IPS DF 6.9 (cell line): Measurements from ENCODE around the gene NAT16.

Experiments
- DNase-seq: peaks from one replicate; pipeline ENCODE4 v3.0.0-alpha.2; 2013; ENCODE audit warnings: low read depth, low spot score
- H3K27ac ChIP-seq: one replicate; pipeline ENCODE4 v1.5.1; 2013; ENCODE audit warnings: low read length, control low read depth
- H3K27me3 ChIP-seq: 2 replicates; pipeline ENCODE4 v1.6.1; 2013; ENCODE audit warnings: mild to moderate bottlenecking, low read length; ENCODE audit not compliant: control insufficient read depth, insufficient read depth
- H3K36me3 ChIP-seq: 2 replicates; pipeline ENCODE4 v1.6.1; 2013; ENCODE audit warnings: low read length; ENCODE audit not compliant: control insufficient read depth, insufficient read depth
- H3K4me1 ChIP-seq: 2 replicates; pipeline ENCODE4 v1.6.1; 2013; ENCODE audit warnings: low read length; ENCODE audit not compliant: control insufficient read depth, insufficient read depth
- H3K4me3 ChIP-seq: 2 replicates; pipeline ENCODE4 v1.5.1; 2013; ENCODE audit warnings: mild to moderate bottlenecking, low read length
- H3K9me3 ChIP-seq: 2 replicates; pipeline ENCODE4 v1.6.1; 2013; ENCODE audit warnings: low read length, inconsistent platforms; ENCODE audit not compliant: control insufficient read depth, insufficient read depth
- WGBS: extraction: QIAGEN DNeasy Blood & Tissue Kit; methylation state at CpG from one replicate; pipeline ENCODE4 v1.1.7; 2013; ENCODE audit warnings: mixed read lengths, missing lambda C conversion rate; ENCODE audit not compliant: insufficient read length, insufficient coverage; 5-methylcytosine and 5-hydroxymethylcytosine counted together

NAT16 gene

DNA sequence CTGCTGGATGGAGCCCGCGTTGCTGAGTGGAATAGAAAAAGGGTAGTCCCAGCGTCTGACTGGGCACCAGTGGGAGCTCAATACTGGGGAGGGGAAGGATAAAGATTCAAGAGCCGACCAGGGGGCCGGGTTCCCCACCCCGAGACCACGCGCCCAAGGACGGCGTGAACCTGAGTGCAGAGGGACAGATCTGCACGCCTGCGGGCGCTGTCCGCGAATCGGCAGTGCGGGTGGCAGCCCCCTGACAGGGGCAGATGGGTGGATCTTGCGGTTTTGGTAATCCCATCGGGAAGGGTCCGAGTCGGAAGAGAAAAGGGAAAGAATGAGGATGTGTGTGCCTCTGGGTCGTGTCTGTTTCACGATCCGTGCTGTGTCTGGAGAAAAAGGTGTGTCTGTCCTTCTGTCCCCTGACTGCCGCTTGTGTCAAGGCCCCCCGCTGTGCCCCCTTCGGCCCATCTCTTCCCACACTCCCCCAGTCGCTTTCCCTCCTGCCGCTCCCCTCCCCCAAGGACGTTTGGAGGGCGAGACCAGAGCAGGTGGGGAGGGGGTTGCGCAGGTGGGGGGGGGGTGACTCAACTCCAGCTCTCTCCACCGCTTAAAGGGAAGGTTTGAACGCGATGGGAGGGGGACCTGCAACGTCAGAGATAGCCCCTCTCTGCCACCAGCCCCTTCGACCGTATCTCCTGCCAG is 14.0 kb downstream of the NAT16 start:
- Histone ChIP-seq H3K9me3 (no peaks in the 10 kb centered on the region), H3K27ac (no peak overlapping the region), H3K4me3 (peak overlapping the region; percentile 16; the same call in 1 of the 2 replicates), H3K27me3 (peaks cover 28% of the 10 kb centered on the region), H3K36me3 (no peaks in the 10 kb centered on the region), H3K4me1 (peaks cover 17% of the 10 kb centered on the region)
- DNase-seq: no peak
- WGBS: no CpG with 5 or more reads among the region's 38 CpGs

DNA sequence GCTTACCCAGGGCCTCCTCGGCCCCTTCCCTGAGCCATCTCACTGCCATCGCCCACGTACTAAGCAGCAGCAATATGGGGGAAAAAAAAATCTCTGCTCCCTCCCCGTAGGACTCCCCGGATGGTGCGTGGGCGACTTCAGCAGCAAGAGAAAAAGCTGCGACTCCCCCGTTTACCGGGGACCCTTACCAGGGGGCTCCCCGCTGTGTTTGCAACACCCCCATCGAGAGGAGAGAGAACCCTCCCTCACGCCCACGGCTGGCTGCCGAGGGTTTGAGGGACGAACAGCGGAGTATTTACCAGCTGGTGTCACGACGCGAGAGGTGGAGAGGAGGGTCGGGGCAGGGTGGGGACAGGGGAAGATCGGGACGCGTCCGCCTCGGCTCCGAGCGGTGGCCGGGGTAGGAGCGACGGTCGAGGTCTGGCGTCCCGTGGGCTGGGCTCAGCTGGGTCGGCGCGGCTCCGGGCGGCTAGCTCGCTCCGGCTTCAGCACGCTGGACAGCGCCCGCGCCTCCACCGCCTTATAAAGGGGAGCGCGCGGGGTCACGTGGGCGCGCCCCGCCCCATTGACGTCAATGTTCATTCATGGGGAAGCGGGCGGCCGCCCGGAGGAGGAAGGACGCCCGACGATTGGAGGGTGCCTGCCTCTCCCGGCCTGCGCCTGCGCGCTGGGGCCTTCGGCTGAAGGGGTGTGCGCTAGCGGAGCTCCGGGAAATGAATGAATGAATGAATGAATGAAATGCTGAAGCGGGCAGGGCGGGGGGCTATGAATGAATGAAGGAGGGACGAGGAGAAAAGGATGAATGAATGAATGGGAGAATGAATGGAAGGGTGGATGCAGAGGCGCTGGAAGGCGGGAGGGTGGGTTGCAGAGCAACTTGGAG is 14.8 kb downstream of the NAT16 start, which contains the start of gene VGF:
TSS of gene VGF (minus strand) at position 495 of the 883 bp plus-strand sequence. CDS start 726 bp downstream, outside the sequence.
- WGBS: no CpG with 5 or more reads among the region's 74 CpGs
- H3K4me1 ChIP-seq: peaks cover 16% of the 10 kb centered on the region
- peaks cover 20% of the 10 kb centered on the region for H3K27me3 ChIP-seq
- peak within 1 kb of the TSS; percentile 17; the same call in 1 of the 2 replicates for H3K4me3 ChIP-seq
- no peak within 1 kb of the TSS for H3K27ac ChIP-seq
- H3K9me3 ChIP-seq: no peaks in the 10 kb centered on the region
- DNase-seq: no peak
- no peaks in the 10 kb centered on the region for H3K36me3 ChIP-seq

DNA sequence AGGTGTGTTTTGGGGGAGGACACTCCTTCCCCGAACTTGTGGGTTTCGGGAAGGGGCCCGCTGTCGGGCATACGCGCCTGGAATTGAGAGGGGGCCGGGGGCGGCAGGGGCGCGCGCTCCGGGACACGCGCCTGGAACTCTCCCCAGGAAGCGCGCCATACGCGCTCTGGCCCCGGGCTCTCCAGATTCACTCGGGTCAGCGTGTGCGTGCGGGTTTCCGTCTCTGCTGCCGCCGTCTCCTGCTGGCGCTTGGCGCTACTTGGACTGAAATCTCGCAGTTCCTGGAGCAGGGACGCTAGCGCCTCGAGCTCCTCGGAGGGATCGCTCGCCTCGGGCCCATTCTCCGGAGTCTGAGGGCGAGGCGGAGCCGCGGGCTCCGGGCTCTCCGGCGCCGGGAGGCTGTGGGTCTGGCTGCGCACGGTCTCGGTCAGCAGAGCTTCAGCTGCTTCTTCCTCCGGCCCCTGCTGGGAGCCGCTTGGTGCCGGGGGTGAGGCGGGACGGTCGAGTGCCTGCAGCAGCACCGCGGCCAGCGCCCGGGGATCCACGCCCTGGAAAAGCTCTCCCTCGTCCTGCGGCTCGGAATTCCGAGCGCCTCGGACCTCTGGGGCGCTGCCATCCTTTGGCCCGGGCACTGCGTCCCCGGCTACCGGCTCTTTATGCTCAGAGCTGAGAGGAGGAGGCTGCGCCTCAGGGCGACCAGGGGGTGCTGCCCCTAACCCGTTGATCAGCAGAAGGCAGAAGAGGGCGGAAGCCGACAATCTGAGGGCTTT is 15.8 kb downstream of the NAT16 start:
- DNase-seq: no peak
- Histone ChIP-seq H3K27ac (no peak overlapping the region), H3K9me3 (no peaks in the 10 kb centered on the region), H3K4me3 (peak overlapping the region; percentile 17; the same call in 1 of the 2 replicates), H3K4me1 (peaks cover 18% of the 10 kb centered on the region; the same call in 1 of the 2 replicates), H3K27me3 (peaks cover 12% of the 10 kb centered on the region), H3K36me3 (0 out of 2 replicates have a peak, but pooled peaks cover 4% of the 10 kb centered on the region)
- whole genome bisulfite sequencing: no CpG with 5 or more reads among the region's 75 CpGs

DNA sequence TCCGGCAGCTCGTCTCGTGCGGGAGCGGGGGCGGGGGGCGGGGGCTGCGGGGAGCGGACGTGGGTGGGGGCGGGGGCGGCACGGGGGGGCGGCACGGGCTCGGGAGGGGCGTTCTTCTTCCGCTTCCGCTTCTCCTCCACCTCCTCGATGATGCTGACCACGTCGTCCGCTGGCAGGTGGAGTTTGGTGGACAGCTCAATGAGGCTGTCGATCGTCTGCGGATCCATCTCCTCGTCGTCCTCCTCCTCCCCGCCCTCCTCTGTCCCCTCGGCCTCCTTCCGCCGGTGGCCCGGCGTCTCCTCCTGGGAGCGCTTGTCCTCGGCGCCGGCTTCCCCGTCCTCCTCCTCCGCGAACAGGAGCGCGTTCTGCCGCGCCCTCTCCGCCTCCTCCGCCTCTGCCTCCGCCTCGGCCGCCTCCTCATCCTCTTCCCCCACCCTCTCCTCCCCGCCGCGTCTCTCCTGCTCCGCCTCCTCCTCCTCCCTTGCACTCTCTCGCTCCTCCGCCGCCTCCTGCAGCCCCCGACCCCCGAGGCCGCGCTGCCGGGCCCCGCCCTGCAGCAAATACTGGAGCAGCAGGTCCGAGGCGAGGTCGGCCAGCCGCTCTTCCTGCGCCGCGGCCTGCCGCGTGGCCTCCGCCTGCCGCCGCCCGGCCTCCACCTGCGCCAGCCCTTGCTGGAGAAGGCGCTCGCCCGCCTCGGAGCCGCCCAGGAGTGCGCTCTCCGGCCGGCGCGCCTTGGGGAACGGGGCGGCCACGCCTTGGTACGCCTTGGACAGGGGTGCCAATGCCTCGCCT is 16.6 kb downstream of the NAT16 start:
- H3K36me3 ChIP-seq: 0 out of 2 replicates have a peak, but pooled peaks cover 4% of the 10 kb centered on the region
- no peak for DNase-seq
- WGBS: no CpG with 5 or more reads among the region's 92 CpGs
- no peak overlapping the region for H3K27ac ChIP-seq
- peaks cover 8% of the 10 kb centered on the region; the same call in 1 of the 2 replicates for H3K27me3 ChIP-seq
- peaks cover 15% of the 10 kb centered on the region; the same call in 1 of the 2 replicates for H3K4me1 ChIP-seq
- H3K9me3 ChIP-seq: no peaks in the 10 kb centered on the region
- peak overlapping the region; percentile 55; the same call in 1 of the 2 replicates for H3K4me3 ChIP-seq

DNA sequence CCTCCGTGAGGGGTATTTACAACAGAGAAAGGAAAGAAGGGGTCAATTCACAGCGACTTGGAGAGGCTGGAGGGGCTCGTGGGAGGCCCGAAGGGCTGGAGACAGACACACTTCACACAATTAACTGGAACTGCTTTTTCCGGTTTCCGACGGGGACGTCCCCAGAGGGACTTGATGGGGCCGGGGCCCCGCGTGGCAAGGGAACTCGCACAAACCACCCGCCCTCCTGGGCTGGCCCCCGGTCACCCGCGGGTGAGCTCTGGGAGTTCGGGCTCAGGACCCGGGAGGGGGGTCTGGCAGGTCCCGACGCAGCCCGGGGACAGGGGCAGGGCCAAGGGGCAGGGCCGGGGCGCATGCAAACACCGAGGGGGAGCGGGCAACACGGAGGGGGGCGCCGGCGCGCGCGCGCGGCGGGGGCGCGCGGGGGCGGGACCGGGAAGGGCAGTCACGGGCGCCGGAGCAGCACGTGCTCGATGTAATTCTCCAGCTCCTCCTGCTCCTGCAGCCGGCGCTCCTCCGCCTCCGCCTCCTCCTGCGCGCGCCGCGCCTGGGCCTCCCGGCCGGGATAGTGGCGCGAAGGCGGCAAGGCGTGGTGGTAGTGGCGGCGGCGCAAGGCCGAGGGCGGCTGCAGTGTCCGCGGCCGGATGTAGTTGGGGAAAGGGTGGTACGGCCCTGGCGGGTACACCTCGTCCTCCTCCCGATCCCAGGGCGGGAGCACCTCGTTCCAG is 17.4 kb downstream of the NAT16 start:
- Histone ChIP-seq H3K4me3 (peak overlapping the region; percentile 55), H3K36me3 (0 out of 2 replicates have a peak, but pooled peaks cover 7% of the 10 kb centered on the region), H3K27me3 (peaks cover 2% of the 10 kb centered on the region; the same call in 1 of the 2 replicates), H3K27ac (no peak overlapping the region), H3K4me1 (peaks cover 11% of the 10 kb centered on the region; the same call in 1 of the 2 replicates), H3K9me3 (no peaks in the 10 kb centered on the region)
- DNase-seq: no peak
- WGBS: no CpG with 5 or more reads among the region's 74 CpGs

DNA sequence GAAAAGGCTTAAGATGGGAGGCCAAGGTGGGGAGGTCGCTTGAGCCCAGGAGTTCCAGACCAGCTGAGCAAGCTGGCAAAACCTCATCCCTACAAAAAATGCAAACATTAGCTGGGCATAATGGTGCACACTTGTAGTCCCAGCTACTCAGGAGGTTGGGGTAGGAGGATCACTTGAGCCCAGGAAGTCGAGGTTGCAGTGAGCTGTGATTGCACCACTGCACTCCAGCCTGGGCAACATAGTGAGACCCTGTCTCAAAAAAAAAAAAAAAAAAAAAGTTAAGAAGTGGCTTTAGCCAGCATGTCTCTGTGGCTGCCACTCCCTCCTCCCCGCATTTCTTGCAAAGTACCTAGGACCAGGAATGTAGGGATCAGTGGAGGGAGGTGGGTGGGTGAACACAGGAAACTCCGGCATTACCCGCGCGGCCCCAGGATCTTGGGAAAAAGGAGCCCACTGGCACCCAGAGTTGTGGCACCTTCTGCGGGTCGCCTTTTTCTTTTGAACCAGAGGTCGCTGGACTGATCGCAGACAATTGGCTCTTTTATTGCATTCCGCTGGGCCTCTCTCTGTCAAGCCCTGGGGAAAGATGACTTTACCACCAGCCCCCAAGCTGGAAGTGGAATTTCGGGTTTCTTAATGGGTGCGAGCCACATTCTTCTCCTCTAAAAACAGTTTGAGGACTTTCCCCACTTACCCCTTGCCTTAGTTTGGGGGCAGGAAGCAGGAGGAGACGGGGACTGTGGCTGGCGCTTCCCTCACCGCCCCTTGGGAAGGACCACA is 18.2 kb downstream of the NAT16 start:
- no peak overlapping the region; the same call in 1 of the 2 replicates for H3K4me3 ChIP-seq
- no peaks in the 10 kb centered on the region for H3K9me3 ChIP-seq
- WGBS: no CpG with 5 or more reads among the region's 17 CpGs
- no peak for DNase-seq
- peaks cover 9% of the 10 kb centered on the region; the same call in 1 of the 2 replicates for H3K4me1 ChIP-seq
- peaks cover 2% of the 10 kb centered on the region; the same call in 1 of the 2 replicates for H3K27me3 ChIP-seq
- H3K27ac ChIP-seq: no peak overlapping the region
- H3K36me3 ChIP-seq: 0 out of 2 replicates have a peak, but pooled peaks cover 7% of the 10 kb centered on the region

DNA sequence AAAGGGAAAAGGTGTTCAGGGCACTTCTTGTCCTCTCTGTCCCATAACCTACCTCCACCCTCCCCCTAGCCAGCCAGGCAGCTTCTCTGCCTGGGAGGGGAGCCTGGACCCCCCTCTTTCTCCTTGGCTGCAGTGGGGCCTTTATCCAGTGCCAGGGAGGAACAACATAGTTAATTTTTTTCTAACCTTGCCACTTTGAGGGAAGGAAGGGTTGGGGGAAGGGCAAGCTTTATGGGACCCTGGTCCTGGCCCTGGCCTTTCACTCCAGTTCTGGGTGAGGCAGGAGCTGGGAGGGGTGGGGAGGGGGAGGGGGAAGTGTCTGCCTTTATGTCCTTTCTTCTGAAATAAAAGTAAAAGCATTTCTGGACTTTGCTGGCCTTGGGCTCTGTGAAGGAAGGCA is 19.2 kb downstream of the NAT16 start:
- Histone ChIP-seq H3K4me3 (no peak overlapping the region), H3K4me1 (peaks cover 12% of the 10 kb centered on the region; the same call in 1 of the 2 replicates), H3K27ac (no peak overlapping the region), H3K27me3 (peaks cover 2% of the 10 kb centered on the region; the same call in 1 of the 2 replicates), H3K36me3 (0 out of 2 replicates have a peak, but pooled peaks cover 7% of the 10 kb centered on the region), H3K9me3 (no peaks in the 10 kb centered on the region)
- DNase-seq: no peak

DNA sequence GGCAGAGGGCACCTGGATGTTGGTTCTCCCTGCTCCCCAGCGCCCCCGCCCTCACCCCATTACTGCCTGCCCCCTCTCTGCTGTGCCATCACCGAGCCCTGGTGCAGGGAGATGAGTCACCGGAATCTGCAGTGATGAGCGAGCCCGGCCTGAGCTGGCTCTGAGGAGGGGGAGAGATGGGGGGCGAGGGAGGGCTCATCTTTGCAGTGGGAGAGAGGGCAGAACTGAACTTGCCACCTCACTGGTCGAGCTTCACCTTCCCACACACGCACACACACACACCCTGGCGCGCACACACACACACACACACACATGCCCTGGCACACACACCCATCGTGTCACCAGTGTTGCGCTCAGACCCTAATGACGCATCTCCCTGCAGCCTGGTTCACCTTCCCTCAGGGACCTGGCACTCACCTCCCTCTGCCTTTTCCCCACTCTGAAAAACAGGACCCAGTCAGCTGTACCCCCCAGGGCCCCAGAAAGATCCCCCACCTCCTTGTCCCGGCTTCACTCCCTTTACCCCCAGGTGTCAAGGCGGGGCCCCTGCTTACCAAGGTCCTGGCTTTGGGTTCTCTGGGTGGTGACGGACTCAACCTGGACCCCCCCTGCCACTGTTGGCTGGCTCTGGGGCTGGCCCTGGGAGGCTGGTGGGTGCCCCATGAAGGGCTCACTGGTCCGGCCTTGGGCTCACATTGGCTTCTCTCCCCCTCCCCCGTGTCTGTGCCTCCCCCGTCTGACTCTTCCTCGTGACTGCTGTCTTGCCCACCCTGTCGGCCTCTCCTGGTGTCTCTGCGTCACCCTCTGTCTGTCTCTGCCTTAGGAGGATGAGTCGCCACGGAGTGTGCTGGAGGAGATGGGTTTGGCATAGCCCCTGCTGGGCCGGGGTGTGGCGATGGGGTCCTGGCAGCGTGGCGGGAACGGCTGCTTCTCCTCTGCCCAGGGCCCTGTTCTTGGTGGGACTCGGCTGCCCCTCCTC is 20.1 kb downstream of the NAT16 start:
- DNase-seq: no peak
- Histone ChIP-seq H3K4me1 (peaks cover 13% of the 10 kb centered on the region), H3K27me3 (peaks cover 2% of the 10 kb centered on the region; the same call in 1 of the 2 replicates), H3K9me3 (no peaks in the 10 kb centered on the region), H3K27ac (no peak overlapping the region), H3K4me3 (no peak overlapping the region), H3K36me3 (0 out of 2 replicates have a peak, but pooled peaks cover 7% of the 10 kb centered on the region)
- WGBS: no CpG with 5 or more reads among the region's 31 CpGs
